ENCODE measurements around the gene NUDT7.

NUDT7 gene

DNA sequence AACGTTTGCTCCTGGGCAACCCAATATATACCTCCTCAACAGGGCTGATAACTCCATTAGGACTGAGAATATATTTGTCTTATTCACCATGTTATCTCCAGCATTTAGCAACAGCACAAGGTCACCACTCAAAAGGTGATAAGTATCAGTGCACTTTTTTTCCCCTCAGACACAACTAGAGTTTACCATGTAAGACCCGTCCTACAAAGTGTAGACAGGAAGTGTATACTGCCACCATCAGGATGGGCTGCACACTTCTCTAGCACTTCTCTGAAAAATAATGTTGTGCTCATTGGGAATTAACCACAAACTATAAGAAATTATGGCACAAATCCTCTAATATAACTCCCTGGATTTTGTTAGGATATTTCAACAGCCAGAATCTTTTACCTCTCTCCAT, 60.4 kb downstream of the NUDT7 start:
- peak; percentile 55 for DNase-seq

DNA sequence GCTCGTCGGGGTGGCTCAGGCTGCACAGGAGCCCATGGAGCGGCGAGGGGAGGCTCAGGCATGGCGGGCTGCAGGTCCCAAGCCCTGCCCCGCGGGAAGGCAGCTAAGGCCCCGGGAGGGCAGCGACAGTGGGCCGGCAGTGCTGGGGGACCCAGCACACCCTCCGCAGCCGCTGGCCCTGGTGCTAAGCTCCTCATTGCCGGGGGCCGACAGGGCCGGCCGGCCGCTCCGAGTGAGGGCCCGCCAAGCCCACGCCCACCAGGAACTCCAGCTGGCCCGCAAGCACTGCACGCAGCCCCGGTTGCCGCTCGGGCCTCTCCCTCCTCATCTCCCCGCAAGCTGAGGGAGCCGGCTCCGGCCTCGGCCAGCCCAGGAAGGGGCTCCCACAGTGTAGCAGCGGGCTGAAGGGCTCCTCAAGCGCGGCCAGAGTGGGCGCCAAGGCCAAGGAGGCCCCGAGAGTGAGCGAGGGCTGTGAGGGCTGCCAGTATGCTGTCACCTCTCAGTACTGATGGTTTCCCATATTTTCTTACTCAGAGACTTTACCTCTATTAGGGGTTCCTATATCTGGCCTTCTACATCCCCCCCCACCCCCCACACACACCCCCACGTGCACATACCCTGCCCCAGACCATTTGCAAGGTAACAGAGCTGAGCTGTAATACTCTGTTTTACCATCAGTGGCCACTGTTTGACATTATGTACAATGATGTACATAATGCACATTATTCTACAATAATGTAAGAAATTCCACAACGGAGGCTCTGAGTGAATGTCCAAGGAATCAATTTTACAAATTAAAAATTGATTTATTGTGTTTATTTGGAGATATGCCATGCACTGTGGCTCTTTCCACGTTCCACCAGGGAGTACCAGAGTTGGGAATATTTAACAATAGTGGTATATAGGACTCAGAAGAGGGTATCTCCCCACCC, 62.4 kb downstream of the NUDT7 start:
- DNase-seq: no peak

DNA sequence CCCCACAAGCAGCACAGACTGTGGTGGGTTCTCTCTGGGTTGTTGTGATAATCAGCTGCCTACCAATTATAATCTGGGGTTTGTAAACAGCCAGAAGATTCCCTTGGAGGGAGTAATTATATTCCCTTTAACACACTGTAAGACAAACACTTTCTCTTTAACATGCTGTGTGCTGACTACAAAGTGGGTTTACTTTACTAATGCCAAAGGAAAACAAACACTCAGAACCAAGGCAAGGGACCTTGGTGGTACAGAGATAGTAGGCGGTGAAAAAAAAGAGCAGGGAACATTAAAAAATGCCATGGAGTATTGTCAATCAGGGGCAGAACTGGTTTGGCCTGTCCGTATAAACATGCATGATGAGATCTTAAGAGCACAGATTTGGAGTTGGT, 63.1 kb downstream of the NUDT7 start:
- DNase-seq: no peak

DNA sequence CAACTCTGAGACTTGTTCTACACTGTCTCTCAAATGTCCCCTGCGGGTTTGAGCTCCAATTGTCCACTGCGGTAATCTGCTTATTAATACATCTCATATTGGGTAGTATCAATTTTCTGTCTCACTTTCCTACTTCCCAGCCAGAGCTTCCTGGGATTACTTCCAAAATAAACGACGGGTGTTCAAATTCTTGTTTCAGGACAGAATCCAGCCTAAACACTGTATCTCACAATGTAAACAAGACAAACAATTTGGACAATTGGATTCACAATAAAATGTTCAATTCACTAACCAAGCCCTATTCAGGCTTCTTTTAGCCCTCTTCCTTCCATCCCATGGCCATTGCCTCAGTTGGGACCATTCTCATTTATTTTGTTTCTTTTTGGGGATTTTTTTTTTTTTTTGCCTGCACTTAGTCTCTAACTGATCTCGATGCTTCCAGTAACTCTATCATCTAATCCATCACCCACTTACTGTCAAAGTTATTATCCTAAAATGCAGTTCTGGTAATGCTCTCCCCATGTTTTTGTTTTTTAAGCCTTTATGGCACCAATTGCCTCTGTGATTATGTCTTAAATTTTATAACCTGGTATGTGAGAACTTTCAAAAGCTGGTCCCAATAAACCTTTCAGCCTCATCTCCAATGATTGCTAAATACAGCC, 64.0 kb downstream of the NUDT7 start:
- DNase-seq: no peak

DNA sequence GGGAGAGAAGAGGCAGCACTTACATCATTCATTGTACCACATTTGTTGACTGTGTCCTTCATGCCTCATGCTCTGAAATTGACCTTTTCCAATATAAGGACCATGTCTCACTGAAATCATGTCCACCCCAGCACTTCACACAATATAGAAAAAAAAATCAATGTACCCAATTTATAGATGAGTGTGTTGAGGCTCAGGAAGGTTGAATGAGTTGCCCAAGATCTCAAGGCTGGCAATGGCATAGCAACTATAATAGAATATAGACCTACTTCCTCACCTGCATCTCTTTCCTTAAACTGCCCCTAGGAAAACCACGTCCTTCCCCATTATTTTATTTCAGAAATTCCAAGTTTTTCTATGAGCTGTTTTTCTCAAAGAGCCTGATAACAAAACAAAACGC, 65.1 kb downstream of the NUDT7 start:
- DNase-seq: no peak

GRCh38 chr16:77788181-77789084, 66.1 kb downstream of the NUDT7 start, which contains the start of gene VAT1L:
Gene VAT1L, plus strand, starts transcription at chr16:77788564. Its CDS starts 119 bp downstream, at chr16:77788683.
- DNase-seq: no peak

GRCh38 chr16:77789085-77790008, 67.0 kb downstream of the NUDT7 start:
- no peak for DNase-seq

GRCh38 chr16:77790009-77790372, 67.7 kb downstream of the NUDT7 start:
- no peak for DNase-seq

DNA sequence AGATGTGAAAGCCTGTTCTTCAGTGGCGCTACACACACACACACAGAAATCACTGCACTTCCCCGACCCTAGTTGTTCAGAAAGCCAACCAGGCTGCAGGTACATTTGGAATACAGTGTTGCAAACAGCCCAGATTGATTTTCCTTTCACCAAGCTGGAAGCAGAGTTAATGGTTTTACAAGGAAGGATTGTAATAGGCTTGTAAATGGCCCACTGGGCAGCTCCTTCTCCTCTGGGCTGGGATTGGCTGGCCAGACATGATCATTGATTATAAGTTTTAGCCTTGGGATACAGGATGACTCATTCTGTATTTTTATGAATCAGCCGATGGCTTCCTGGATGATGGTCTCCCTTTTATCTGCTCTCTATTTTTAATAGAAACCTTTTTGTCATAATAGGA, 68.6 kb downstream of the NUDT7 start:
- no peak for DNase-seq
